Bronchial epithelial cell (primary cell): ENCODE measurements around the gene MTURN. TPM values are rescaled to one million over a fixed set of nuclear protein-coding genes. Genes with fewer than 3 reads are reported as not detected.
A peak's percentile ranks its signal among the peaks of the same experiment; 100 is the strongest.

Experiments used
- DNase-seq: peaks from one replicate; pipeline ENCODE4 v3.0.0-alpha.2; 2010; ENCODE audit warnings: low read depth
- FAIRE-seq: peaks from 2 replicates; lab custom pipeline; 2011; peaks lifted over from hg19 to GRCh38; lab: Jason Lieb, UNC
- H3K27me3 ChIP-seq: 2 replicates; pipeline ENCODE4 v1.5.1; 2011; ENCODE audit warnings: low read length; ENCODE audit not compliant: control insufficient read depth, insufficient read depth
- H3K36me3 ChIP-seq: 2 replicates; pipeline ENCODE4 v1.5.1; 2011; ENCODE audit warnings: low read length; ENCODE audit not compliant: control insufficient read depth, insufficient read depth
- H3K4me3 ChIP-seq: 2 replicates; pipeline ENCODE4 v1.5.1; 2011; ENCODE audit warnings: mild to moderate bottlenecking, low read depth, low read length, control low read depth
- CTCF ChIP-seq: IDR thresholded peaks from 2 replicates; pipeline ENCODE4 v1.5.1; 2011; ENCODE audit warnings: mild to moderate bottlenecking, moderate library complexity, low read length, control low read depth, inconsistent platforms; ENCODE audit not compliant: insufficient read depth, severe bottlenecking
- total RNA-seq: library from RNA; depleted of rRNA; stranded (reverse); fragments of >200 nt; gene quantifications from 2 replicates; pipeline ENCODE4 v1.2.1, GENCODE V29; 2014

The MTURN gene
- 18.4 and 43.7 TPM in 2 replicates for total RNA-seq

- TF ChIP-seq CTCF, result no peak
- peak; percentile 71 for DNase-seq
- FAIRE-seq, result no peak
- peak within 1 kb of the TSS; percentile 95 for H3K4me3 ChIP-seq
- peaks cover 3% of the 10 kb centered on the region for H3K36me3 ChIP-seq
- no peaks in the 10 kb centered on the region for H3K27me3 ChIP-seq
Observed at GRCh38 chr7:30134611-30135300, at the start of gene MTURN. TSS of gene MTURN (plus strand) at chr7:30134986. CDS start at chr7:30135137, 151 bp downstream.

GRCh38 chr7:30086529-30086928, 48.3 kb upstream of the MTURN start:
- Histone ChIP-seq H3K27me3 (no peaks in the 10 kb centered on the region), H3K4me3 (no peak overlapping the region), H3K36me3 (no peaks in the 10 kb centered on the region)
- no peak for TF ChIP-seq CTCF
- DNase-seq (no peak), FAIRE-seq (no peak)

DNA sequence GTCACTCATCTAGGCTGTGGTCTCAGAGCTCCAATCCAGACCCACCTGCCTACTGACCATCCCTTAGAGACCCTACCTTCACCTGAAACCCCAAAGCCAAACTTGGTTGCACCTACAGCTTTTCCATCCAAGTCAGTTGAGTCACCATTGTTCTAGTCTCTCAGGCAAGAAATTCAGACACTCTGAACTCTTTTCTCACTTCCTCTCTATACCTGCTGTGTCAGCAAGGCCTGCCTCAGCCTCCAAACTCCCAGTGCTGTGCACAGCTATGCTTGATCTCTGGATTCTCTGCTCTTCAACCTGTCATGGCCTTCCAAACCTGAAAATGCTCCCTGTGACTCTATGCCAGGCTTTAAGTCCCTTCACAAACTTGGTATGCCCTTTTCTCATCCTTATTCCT, 47.4 kb upstream of the MTURN start:
- no peak for TF ChIP-seq CTCF
- Histone ChIP-seq H3K36me3 (no peaks in the 10 kb centered on the region), H3K27me3 (no peaks in the 10 kb centered on the region), H3K4me3 (no peak overlapping the region)
- DNase-seq (no peak), FAIRE-seq (no peak)

DNA sequence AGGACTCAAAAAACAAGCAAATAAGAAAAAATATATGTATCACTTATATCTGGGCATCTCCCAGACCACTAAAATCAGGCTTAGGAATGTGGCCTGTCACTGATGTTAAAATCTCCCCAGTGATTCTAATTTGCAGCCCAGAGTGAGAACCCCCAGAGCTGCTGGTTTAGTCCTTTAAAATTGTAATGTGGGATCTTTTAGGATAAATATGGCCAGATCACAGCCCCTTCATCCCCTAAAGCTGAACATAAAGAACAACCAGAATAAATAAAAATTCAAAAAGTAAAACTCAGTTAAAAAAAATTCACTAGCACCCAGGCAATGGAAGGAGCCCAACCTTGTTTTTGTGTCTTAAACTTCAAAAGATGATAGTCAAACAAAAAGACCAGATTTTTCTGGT, 46.4 kb upstream of the MTURN start:
- Histone ChIP-seq H3K36me3 (no peaks in the 10 kb centered on the region), H3K4me3 (no peak overlapping the region), H3K27me3 (no peaks in the 10 kb centered on the region)
- FAIRE-seq (no peak), DNase-seq (no peak)
- no peak for TF ChIP-seq CTCF

GRCh38 chr7:30090111-30090510, 44.7 kb upstream of the MTURN start:
- no peaks in the 10 kb centered on the region for H3K27me3 ChIP-seq
- DNase-seq (no peak), FAIRE-seq (no peak)
- no peak overlapping the region for H3K4me3 ChIP-seq
- no peaks in the 10 kb centered on the region for H3K36me3 ChIP-seq
- TF ChIP-seq CTCF, result no peak

- H3K4me3 ChIP-seq, result no peak overlapping the region
- H3K36me3 ChIP-seq, result no peaks in the 10 kb centered on the region
- no peaks in the 10 kb centered on the region for H3K27me3 ChIP-seq
- no peak for TF ChIP-seq CTCF
- FAIRE-seq (no peak), DNase-seq (peak; percentile 82)
Observed at GRCh38 chr7:30091491-30091912, 43.3 kb upstream of the MTURN start.
